OCI-LY7 (cell line): ENCODE data around the gene DCPS. TPM values are rescaled to one million over a fixed set of nuclear protein-coding genes. Genes with fewer than 3 reads are reported as not detected.

Experiments used
- BruUV-seq: library from RNA; stranded (reverse); fragments of 400-500 nt; replicated peaks from 2 replicates; lab custom pipeline; 2021; lab: Mats Ljungman, UMichigan
- CTCF ChIA-PET: fragments of 300-600 bp; sonication (Branson Sonifier 250); formaldehyde crosslinking; loops from one replicate; lab custom pipeline; 2022; ENCODE audit warnings: antibody characterized with exemption; ENCODE audit not compliant: unreplicated experiment; lab: Charles Lee
- POLR2A ChIA-PET: fragments of 300-600 bp; sonication (Branson Sonifier 250); formaldehyde crosslinking; loops from one replicate; lab custom pipeline; 2022; ENCODE audit warnings: antibody characterized with exemption; lab: Charles Lee
- DNase-seq: peaks from one replicate; pipeline ENCODE4 v3.0.0-alpha.2; 2015; ENCODE audit warnings: low spot score
- H2AFZ ChIP-seq: fragments of 200-600 bp; sonication (generic), shearing (Covaris generic); 2 replicates; pipeline ENCODE4 v1.6.1; 2014; ENCODE audit warnings: mild to moderate bottlenecking, antibody characterized with exemption, low read length, moderate library complexity
- H3K27ac ChIP-seq: fragments of 200-600 bp; sonication (generic); 2 replicates; pipeline ENCODE4 v1.5.1; 2014; ENCODE audit warnings: mixed run types, low read depth, mild to moderate bottlenecking, moderate library complexity, low read length, inconsistent platforms; ENCODE audit not compliant: poor library complexity, severe bottlenecking
- H3K36me3 ChIP-seq: fragments of 200-600 bp; sonication (generic); 2 replicates; pipeline ENCODE4 v1.6.1; 2014; ENCODE audit warnings: mild to moderate bottlenecking, antibody characterized with exemption, low read length, moderate library complexity, mixed read lengths; ENCODE audit not compliant: insufficient read depth
- H3K4me1 ChIP-seq: fragments of 200-600 bp; sonication (generic); 2 replicates; pipeline ENCODE4 v1.5.1; 2014; ENCODE audit warnings: mild to moderate bottlenecking, low read length; ENCODE audit not compliant: insufficient read depth, poor library complexity, severe bottlenecking
- H3K4me2 ChIP-seq: fragments of 200-600 bp; sonication (generic); 2 replicates; pipeline ENCODE4 v1.6.1; 2014; ENCODE audit warnings: mild to moderate bottlenecking, low read length
- H3K4me3 ChIP-seq: fragments of 200-600 bp; sonication (generic); 2 replicates; pipeline ENCODE4 v1.5.1; 2014; ENCODE audit warnings: mild to moderate bottlenecking, low read depth, low read length; ENCODE audit not compliant: poor library complexity, severe bottlenecking
- H3K79me2 ChIP-seq: fragments of 200-600 bp; sonication (generic); 2 replicates; pipeline ENCODE4 v1.6.1; 2016; ENCODE audit warnings: low read depth, mild to moderate bottlenecking, low read length, moderate library complexity, mixed read lengths; ENCODE audit not compliant: insufficient read depth
- H3K9me2 ChIP-seq: fragments of 200-600 bp; sonication (generic); 2 replicates; pipeline ENCODE4 v1.6.1; 2016; ENCODE audit warnings: mild to moderate bottlenecking, low read length, mixed read lengths; ENCODE audit not compliant: insufficient read depth
- H3K9me3 ChIP-seq: fragments of 200-600 bp; sonication (generic); 2 replicates; pipeline ENCODE4 v1.6.1; 2014; ENCODE audit warnings: mild to moderate bottlenecking, mixed run types, low read length, mixed read lengths
- H4K20me1 ChIP-seq: fragments of 200-600 bp; sonication (generic); 2 replicates; pipeline ENCODE4 v1.6.1; 2014; ENCODE audit warnings: mild to moderate bottlenecking, antibody characterized with exemption, low read length, moderate library complexity, mixed read lengths; ENCODE audit not compliant: insufficient read depth
- CTCF ChIP-seq: fragments of 200-600 bp; sonication (generic); conservative IDR thresholded peaks from 2 replicates; pipeline ENCODE4 v1.5.1; 2014; ENCODE audit warnings: mild to moderate bottlenecking, antibody characterized with exemption, low read length, moderate library complexity, mixed read lengths
- EZH2phosphoT487 ChIP-seq: fragments of 200-600 bp; sonication (generic); IDR thresholded peaks from 2 replicates; pipeline ENCODE4 v1.6.1; 2018; ENCODE audit warnings: low read depth, borderline replicate concordance, mild to moderate bottlenecking, mixed run types, antibody characterized with exemption, low read length, moderate library complexity, mixed read lengths
- intact Hi-C: fragments of 100-400 bp; cut with micrococcal nuclease; formaldehyde crosslinking; loops from one replicate; pipeline ENCODE4 v1.10.0; 2022; ENCODE audit not compliant: unreplicated experiment
- total RNA-seq, 2 experiments: library from RNA; depleted of rRNA in 1 of 2; stranded (reverse); fragments of >200 nt in 1 of 2; shearing (Covaris generic) in 1 of 2; gene quantifications; 2 replicates each; pipeline ENCODE4 v1.2.3, GENCODE V29; 2014 to 2022

DCPS gene
- total RNA-seq, 2 experiments from 2014 or later, result 30.4 to 36.5 TPM

GRCh38 chr11:126281245-126281644, 22.6 kb upstream of the DCPS start:
- no peak for DNase-seq
- peaks cover 20% of the 10 kb centered on the region; the same call in 1 of the 2 replicates for H3K36me3 ChIP-seq
- no peak overlapping the region for H3K4me2 ChIP-seq
- CTCF ChIA-PET, result interaction anchor here (0.5 kb wide), 1 partner anchor 74 kb away, joined by 6 read pairs; the partner anchor contains the start of gene ST3GAL4
- no TSS peak for BruUV-seq
- intact Hi-C loops, result no loop called here
- H3K9me2 ChIP-seq, result no peaks in the 10 kb centered on the region
- H3K27ac ChIP-seq, result no peak overlapping the region
- TF ChIP-seq CTCF (no peak), EZH2phosphoT487 (no peak)
- no peak overlapping the region for H2AFZ ChIP-seq
- no peaks in the 10 kb centered on the region for H4K20me1 ChIP-seq
- POLR2A ChIA-PET, result interaction anchor here (0.5 to 1.7 kb wide), 6 partner anchors 8 to 285 kb away, joined by 3 to 7 read pairs (median 5); partner anchors contain the start of genes FOXRED1 and SRPRA
- H3K9me3 ChIP-seq, result no peaks in the 10 kb centered on the region
- no peak overlapping the region for H3K4me3 ChIP-seq
- H3K4me1 ChIP-seq, result peaks cover 34% of the 10 kb centered on the region
- no peaks in the 10 kb centered on the region for H3K79me2 ChIP-seq

- DNase-seq, result no peak
Observed at GRCh38 chr11:126281666-126282175, 22.1 kb upstream of the DCPS start.

More at GRCh38 chr11:126281666-126282175, 22.1 kb upstream of the DCPS start:
- H3K36me3 ChIP-seq, result peaks cover 18% of the 10 kb centered on the region; the same call in 1 of the 2 replicates
- H2AFZ ChIP-seq, result no peak overlapping the region; the same call in 1 of the 2 replicates
- H3K4me3 ChIP-seq, result no peak overlapping the region
- no peaks in the 10 kb centered on the region for H3K9me2 ChIP-seq
- TF ChIP-seq CTCF (no peak), EZH2phosphoT487 (no peak)
- H3K4me1 ChIP-seq, result peaks cover 34% of the 10 kb centered on the region
- H3K9me3 ChIP-seq, result no peaks in the 10 kb centered on the region
- no TSS peak for BruUV-seq
- CTCF ChIA-PET, result no interaction called here
- no peak overlapping the region for H3K4me2 ChIP-seq
- POLR2A ChIA-PET, result interaction anchor here (0.5 to 1.7 kb wide), 5 partner anchors 9 to 285 kb away, joined by 3 to 7 read pairs (median 5); partner anchors contain the start of genes FOXRED1 and SRPRA
- H4K20me1 ChIP-seq, result no peaks in the 10 kb centered on the region
- intact Hi-C loops, result no loop called here
- H3K27ac ChIP-seq, result no peak overlapping the region
- no peaks in the 10 kb centered on the region for H3K79me2 ChIP-seq
